GM19351 (cell line): Measurements from ENCODE around the gene HES7.

ENCODE experiments used
- ATAC-seq: cut with Tn5 transposase; IDR thresholded peaks from one replicate; pipeline ENCODE4 v1.9.1; 2021; ENCODE audit warnings: mild to moderate bottlenecking, moderate library complexity; ENCODE audit not compliant: unreplicated experiment

HES7 gene

DNA sequence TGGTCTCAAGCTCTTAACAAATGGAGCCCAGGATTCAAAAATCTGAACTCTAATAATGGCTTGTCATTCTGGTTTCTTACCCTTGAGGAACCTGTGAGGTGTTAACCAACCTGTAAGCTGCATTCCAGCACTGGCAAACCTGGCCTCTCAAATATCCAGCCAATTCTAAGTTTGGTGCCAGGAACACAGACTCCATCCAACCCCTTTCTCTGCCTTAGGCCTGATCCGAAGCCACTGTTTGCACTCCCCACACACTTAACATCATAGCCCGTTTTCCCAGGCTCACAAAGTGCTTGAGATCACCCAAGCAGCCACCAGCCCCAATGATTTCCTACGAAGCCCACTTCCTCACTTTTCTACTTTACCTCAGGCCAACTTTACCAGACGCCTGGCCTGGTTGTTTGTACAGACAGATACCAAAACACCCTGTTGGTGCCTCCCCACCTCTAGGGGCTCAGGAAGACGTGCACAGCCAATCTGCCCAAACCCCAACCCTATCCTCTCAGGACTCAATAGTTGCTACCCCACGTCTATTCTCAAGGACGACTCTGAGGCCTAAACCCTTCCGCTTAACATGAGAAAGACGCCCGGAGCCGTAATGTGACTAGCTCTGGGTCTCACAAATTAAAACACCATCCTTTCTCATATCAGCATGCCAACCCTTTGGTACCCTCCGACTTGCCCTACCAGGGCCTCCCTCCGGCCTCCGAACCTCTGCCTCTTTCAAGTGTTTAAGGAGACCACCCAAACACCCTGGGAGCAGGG is 31.5 kb upstream of the HES7 start:
- no peak for ATAC-seq

DNA sequence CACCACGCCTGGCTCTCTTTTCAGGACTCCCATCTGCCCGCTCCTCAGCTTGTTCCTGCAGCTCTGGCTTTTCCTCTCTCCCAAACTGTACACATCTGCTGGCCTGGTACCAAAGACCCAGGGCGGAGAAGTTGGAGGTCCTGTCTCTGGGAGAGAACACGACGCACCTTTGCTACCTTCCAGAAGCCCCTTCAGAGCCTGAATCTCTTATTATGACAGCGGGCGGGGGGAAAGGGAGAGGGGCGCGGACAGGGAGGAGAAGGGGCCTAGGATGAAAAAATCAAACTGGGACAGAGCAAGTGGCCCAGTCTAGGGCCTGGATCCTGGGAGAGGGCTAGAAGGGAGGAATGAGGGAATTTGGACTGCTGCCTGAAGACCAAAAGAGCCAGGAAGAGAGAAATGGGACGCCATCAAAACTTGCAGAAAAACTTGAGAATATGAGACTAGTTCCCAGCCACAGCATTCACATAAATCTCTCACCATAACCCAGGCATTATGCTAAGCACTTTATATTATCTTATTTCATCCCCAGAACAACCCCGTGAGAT is 30.8 kb upstream of the HES7 start:
- no peak for ATAC-seq

DNA sequence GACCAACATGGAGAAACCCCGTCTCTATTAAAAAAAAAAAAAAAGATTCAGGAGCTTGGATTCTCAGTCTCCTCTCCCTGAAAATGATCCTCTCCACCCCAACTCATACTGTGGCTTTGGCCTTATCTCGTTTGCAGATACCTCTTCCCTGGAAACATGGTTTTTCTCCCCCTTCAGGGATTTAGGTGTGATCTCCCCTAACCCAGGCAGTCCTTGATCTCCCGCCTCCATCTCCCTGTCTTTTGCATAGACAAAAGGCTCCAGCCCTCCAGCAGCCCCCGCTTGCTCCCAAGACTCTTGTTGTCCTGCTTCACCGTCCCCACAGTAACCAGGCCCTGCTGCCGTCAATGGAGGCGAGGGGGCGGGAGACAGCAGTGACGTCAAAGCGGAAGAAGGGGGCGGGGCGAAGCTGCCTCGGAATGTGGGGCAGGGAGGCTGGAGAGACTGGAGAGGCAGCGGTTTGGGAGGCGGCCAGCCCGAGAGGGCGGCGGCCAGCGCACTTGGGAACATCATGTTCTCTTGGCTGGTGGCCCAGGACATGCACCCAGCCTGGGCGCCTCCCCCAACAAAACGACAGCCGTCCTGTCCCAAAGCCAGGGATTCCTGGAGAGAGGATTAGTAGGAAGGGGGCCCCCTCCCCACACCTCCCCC is 30.2 kb upstream of the HES7 start:
- ATAC-seq: no peak

- ATAC-seq: no peak
Observed at GRCh38 chr17:8153525-8153956, 29.6 kb upstream of the HES7 start.

GRCh38 chr17:8153031-8153451 is 29.1 kb upstream of the HES7 start:
- ATAC-seq: no peak

DNA sequence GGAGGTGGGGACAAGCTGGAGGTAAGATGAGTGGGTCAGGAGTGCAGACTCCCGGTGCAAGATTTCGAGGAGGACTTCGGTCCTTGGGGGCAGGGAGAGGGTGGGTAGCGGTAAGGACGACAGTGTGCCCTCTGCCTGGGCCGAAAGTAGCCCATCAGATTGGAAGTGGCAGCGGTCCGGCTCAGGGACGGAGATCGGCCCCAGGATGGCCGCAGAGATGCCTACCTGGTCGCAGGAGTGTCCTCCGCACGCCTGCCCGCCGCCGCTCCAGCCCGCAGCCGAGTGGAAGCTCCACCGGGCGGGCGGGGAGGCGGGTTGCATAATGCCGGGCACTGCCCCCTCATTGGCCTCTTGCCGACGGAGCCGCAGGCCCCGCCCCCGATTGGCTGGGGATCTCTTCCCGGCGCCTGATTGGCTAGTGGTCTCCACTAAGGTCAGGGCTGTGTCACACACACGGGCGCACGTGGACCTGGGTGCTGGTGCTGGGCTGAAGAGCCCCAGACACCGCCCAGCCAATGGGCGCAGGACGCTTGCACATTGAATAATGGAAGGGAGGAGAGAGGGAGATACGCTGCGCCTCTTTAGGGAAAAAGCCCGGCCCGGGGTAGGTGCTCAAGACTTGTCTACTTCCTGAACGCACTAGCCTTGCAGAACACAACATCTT is 28.3 kb upstream of the HES7 start, which contains the start of gene PER1:
PER1 (minus strand) TSS at position 293 of the 664 bp plus-strand sequence. CDS start 1,698 bp downstream, outside the sequence.
- ATAC-seq: no peak

GRCh38 chr17:8151641-8152111 is 27.8 kb upstream of the HES7 start:
- ATAC-seq: no peak

DNA sequence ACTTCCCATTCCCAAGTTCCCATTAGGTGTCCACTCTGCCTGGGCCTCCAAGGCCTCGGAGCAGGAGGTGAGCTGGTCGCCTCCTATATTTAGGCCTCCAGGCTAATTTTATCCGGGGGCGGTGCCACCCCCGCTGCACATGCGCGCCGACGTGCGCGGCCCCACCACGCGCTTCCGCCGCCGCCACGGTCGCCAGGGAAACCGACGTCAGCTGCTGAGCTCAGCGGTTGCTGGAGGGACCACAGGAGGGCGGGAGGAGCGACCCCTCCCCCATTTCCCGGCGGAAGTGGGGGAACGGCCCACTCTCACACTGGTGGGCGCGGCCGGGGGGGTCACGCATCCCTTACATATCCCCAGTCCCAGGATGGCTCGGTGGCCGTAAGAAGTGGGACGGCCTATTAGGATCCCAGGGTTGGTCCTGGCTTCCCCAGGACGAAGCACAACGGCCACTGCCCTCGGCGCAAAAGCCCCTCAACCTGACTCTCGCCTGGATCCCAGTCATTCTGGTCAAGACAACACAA is 27.3 kb upstream of the HES7 start:
- ATAC-seq: peak; percentile 45

DNA sequence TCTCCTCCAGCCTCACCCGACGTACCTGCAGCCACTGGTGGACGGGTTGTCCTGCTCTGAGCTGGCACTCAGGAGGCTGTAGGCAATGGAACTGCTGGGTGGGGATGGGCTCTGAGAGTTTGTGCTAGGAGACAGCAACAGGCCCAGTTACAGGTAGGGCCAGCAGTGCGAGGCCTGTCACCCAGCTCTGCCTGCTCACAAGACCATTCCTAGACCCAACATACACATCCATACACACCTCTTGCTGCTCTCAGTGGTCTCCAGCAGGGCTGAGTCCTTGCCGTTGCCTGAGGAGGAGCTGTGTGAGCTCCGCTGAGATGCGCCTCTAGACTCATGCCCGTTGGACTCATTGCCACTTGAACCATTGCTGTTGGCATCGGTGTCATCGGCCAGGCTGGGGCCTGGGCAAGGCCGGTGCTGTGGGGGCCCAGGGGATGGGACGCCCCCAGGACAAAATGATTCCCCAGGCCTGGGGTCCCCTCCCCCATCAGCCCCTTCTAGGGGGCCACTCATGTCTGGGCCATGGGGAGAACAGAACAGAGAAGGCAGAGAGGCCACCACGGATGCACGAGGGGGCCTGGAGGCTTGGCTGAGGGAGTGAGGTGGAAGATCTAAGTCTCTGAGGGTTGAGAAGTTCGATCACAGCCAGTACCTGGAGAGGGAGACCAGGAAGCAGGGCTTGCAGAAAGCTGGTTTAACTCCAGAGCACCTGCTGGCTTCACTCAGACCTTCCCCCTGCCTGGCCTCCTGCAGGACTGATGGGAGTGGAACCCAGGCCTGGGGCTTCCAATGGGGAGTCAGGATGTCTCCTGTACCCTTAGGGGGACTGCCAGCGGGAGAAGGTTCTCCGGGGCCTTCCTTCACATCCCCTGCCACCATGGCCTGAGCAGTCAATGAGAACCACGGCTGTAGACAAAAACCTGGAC is 26.6 kb upstream of the HES7 start:
- ATAC-seq: peak; percentile 8

GRCh38 chr17:8149419-8150193 is 25.7 kb upstream of the HES7 start:
- ATAC-seq: no peak

DNA sequence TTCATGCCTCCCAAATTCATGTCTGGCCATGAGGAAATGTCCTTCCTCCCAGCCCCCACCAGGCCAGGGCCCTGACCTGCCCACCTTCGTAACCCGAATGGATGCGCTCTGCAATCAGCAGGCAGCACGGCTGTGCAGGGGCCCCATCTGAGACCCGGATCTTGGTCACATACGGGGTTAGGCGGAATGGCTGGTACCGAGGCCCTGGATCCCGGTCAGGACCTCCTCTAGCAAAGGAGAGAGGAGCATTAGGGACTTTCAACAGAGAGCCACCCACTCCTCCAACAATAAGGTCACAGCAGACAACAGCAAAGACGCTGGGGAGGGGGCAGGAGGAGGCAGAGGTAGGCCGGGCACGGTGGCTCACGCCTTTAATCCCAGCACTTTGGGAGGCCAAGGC is 24.7 kb upstream of the HES7 start:
- no peak for ATAC-seq

DNA sequence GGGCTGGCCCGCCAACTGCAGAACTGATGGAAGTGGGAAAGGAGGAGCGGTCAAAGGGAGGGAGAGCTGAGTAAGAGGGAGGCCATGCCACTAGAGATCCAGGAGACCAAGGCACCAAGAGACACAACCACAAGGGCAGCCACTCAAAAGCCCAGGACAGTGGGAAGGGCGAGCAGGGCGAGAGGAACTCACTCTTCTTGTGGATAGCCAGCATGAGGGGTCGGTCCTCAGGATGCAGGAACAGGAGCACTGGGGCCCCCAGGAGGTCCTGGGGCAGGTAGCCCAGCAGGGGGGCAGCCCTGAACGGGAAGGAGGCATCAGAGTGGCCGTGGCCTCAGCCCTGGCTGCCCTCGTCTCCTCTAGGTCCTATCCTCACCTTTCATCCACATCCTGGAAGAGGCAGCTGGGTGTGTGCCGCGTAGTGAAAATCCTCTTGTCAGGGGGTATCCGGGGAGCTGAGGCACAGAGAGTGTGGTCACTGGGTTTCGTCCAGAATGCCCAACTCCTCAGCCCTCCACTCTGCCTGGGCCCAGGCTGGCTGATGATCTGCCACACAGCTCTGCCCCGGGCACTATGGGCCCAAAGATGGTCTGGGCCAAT is 24.0 kb upstream of the HES7 start:
- no peak for ATAC-seq

DNA sequence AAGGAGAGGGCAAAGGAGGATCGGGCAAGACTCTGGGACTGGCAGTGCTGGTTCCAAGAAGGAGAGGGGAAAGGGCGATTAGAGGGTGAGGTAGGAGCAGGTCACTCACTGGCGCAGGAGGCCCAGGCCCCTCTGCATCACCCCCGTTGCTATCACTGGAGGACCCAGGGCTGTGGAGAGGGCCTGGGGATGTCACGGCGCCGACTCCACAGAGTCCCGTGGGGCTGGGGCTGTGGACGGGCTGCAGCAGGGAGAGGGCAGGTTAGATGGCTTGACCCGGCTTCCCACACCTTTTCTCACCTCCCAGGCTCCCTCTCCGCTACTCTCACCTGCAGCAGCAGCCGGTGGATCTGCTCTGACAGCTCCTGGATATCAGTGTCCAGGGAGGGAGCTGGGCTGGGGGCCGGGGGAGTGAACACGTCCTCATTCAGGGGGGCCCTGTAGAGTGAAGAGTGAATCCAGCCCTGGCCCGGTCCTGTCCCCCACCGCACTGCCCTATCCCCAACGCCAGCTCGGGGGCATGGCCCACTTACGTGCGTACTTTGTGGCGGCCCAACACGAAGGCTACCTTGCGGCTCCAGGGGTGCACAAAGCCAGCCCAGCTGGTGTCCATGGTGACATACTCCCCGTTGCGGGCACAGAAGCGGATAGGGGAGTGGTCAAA is 23.4 kb upstream of the HES7 start:
- ATAC-seq: no peak

- ATAC-seq: no peak
Observed at GRCh38 chr17:8146381-8147140, 22.7 kb upstream of the HES7 start.

- ATAC-seq: no peak
Observed at GRCh38 chr17:8145811-8146210, 21.9 kb upstream of the HES7 start.

DNA sequence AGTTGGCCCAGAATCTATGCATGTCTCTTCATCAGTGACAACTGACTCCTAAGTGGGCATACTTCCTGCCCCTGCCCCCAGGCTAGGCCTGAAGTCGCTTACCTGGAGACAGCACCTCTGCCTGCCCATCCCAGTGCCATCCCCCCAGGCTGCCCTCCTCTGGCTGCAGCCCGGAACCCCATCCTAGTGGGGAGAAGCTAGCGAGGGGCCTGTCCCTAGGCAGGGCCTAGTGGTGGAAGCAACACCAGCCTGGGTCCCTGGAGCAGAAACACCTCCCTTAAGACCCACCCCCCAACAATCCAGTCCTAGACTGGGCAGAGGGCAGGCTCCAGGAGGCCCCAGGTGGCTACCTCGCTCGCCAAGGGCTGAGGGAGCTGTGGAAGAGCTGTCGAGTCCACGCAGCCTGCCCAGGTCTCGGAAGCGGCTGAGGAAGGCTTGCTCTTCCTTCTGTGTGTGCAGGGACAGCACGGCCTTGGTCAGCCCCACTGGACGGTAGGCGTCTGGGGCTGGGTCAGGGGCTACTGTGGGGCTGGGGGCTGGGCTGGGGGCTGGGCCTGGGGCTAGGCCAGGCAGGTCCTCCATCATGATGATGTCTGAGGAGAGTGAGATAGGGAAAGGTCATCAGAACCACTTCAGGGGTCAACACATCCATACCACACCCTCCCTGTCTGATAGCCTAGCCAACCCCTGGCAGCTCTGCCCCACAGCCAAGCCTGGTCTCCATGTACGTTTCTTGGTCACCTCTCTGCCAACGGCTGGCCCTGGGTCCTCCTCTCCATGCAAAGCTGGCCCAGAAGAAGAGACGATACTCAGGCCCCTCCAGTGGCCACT is 20.7 kb upstream of the HES7 start:
- ATAC-seq: no peak
